ENCODE results near the gene HOXD10.

The HOXD10 gene

DNA sequence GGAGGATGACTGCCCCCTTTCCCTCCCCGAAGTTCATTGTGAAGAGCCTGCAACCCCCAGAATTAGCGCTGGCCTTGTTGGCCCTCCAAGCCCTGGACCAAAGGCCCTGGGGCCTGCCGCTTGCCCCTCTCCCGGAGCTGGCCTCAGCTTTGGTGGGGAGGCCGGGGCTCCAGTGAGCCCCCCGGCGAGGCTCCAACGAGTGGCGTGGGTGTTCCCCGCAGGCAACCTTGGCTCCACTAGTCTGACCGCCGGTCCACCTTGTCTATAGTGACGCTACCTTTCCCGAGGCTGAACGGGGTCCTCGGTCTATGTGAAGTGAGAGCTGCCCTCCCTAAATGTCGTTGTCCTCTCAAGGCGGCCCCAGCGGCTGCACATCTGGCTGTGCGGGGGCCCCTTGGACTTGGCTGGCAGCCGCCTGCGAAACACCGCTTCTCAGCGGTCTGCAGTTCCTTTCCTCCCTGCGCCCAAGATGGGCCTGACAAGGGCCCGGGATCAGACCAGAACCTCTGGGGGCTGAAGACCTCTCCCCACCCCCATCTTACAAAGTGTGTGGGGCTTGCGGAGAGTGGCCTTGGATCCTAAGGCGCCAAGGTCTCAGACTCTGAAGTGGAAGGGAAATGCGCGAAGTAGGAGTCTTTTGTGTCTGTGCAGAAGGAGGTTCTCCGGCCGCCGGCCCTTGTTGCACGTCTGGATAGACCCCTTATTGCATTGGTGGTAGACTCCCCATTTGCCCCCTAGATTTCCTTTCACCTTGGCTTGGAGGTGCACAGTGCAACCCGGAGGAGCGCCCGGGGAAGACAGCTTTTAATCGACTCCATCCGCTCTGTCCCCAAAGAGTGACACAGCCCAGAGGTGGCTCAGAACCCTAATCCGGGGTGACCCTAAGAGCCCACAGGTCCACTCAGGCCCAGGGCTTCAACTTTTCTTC, 3.9 kb upstream of the HOXD10 start:
- TF ChIP-seq, protein P1, sequence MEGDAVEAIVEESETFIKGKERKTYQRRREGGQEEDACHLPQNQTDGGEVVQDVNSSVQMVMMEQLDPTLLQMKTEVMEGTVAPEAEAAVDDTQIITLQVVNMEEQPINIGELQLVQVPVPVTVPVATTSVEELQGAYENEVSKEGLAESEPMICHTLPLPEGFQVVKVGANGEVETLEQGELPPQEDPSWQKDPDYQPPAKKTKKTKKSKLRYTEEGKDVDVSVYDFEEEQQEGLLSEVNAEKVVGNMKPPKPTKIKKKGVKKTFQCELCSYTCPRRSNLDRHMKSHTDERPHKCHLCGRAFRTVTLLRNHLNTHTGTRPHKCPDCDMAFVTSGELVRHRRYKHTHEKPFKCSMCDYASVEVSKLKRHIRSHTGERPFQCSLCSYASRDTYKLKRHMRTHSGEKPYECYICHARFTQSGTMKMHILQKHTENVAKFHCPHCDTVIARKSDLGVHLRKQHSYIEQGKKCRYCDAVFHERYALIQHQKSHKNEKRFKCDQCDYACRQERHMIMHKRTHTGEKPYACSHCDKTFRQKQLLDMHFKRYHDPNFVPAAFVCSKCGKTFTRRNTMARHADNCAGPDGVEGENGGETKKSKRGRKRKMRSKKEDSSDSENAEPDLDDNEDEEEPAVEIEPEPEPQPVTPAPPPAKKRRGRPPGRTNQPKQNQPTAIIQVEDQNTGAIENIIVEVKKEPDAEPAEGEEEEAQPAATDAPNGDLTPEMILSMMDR (conservative IDR thresholded peaks at IDR 0.05; ENCODE audit: control insufficient read depth, insufficient read depth, low read depth, low read length) = no peak
- H3K4me3 ChIP-seq (ENCODE audit: control insufficient read depth, low read depth, low read length) = no peak overlapping the region
- DNase-seq (ENCODE audit: low read depth) = no peak

- no peak for DNase-seq (ENCODE audit: low read depth)
- no peak overlapping the region for H3K4me3 ChIP-seq (ENCODE audit: control insufficient read depth, low read depth, low read length)
- TF ChIP-seq, protein P1 (conservative IDR thresholded peaks at IDR 0.05; ENCODE audit: control insufficient read depth, insufficient read depth, low read depth, low read length) = no peak
Observed at GRCh38 chr2:176114120-176114929, 2.3 kb upstream of the HOXD10 start.

- no peak for DNase-seq (ENCODE audit: low read depth)
- TF ChIP-seq, protein P1 (conservative IDR thresholded peaks at IDR 0.05; ENCODE audit: control insufficient read depth, insufficient read depth, low read depth, low read length) = no peak
- H3K4me3 ChIP-seq (ENCODE audit: control insufficient read depth, low read depth, low read length) = no peak overlapping the region
Observed at GRCh38 chr2:176114930-176115625, 1.5 kb upstream of the HOXD10 start.

DNA sequence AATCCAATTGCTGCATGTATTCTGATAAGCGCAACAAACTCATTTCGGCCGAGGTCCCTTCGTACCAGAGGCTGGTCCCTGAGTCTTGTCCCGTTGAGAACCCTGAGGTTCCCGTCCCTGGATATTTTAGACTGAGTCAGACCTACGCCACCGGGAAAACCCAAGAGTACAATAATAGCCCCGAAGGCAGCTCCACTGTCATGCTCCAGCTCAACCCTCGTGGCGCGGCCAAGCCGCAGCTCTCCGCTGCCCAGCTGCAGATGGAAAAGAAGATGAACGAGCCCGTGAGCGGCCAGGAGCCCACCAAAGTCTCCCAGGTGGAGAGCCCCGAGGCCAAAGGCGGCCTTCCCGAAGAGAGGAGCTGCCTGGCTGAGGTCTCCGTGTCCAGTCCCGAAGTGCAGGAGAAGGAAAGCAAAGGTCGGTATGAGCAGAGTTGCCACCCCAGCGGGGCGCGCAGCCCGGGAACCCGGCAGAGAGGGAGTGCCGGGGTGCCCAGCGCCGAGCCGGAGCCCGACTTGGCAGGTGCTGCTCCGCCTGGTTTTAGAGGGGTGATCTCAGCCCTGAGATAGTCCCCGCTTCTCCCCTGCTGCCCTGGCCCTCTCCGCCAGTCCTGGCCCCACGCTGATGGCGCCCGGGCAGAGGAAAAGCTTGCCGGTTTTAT, 714 bp downstream of the HOXD10 start:
- DNase-seq (ENCODE audit: low read depth) = no peak
- TF ChIP-seq, protein P1 (conservative IDR thresholded peaks at IDR 0.05; ENCODE audit: control insufficient read depth, insufficient read depth, low read depth, low read length) = no peak
- H3K4me3 ChIP-seq (ENCODE audit: control insufficient read depth, low read depth, low read length) = no peak overlapping the region

- TF ChIP-seq, protein P1 (conservative IDR thresholded peaks at IDR 0.05; ENCODE audit: control insufficient read depth, insufficient read depth, low read depth, low read length) = no peak
- DNase-seq (ENCODE audit: low read depth) = no peak
- no peak overlapping the region for H3K4me3 ChIP-seq (ENCODE audit: control insufficient read depth, low read depth, low read length)
Observed at GRCh38 chr2:176117823-176118371, 1.3 kb downstream of the HOXD10 start.
